HepG2 (cell line): ENCODE results near the gene GNAZ. TPM values are rescaled to one million over a fixed set of nuclear protein-coding genes. Genes with fewer than 3 reads are reported as not detected.

Source experiments
- AGO1 ChIP-seq: fragments of 200-400 bp; formaldehyde crosslinking; IDR thresholded peaks from 2 replicates; pipeline ENCODE4 v1.6.1; 2017; ENCODE audit warnings: mild to moderate bottlenecking, low read depth, low read length, moderate library complexity; ENCODE audit not compliant: poor library complexity, severe bottlenecking
- CBX5 ChIP-seq: sonication (generic); formaldehyde crosslinking; IDR thresholded peaks from 2 replicates; pipeline ENCODE4 v1.4.0; 2020; ENCODE audit warnings: missing genetic modification reagents, borderline replicate concordance
- DR1 ChIP-seq: sonication (generic); formaldehyde crosslinking; IDR thresholded peaks from 2 replicates; pipeline ENCODE4 v1.8.0; 2021; ENCODE audit warnings: mild to moderate bottlenecking, missing genetic modification reagents, inconsistent platforms
- HNRNPLL ChIP-seq: fragments of 200-400 bp; formaldehyde crosslinking; IDR thresholded peaks from 2 replicates; pipeline ENCODE4 v1.6.1; 2017; ENCODE audit warnings: mild to moderate bottlenecking, low read depth, low read length; ENCODE audit not compliant: poor library complexity, severe bottlenecking
- HOXA9 ChIP-seq: sonication (generic); formaldehyde crosslinking; IDR thresholded peaks from 2 replicates; pipeline ENCODE4 v1.8.1; 2022; ENCODE audit warnings: missing genetic modification reagents, mild to moderate bottlenecking, moderate library complexity, borderline replicate concordance
- IRX3 ChIP-seq: sonication (generic); formaldehyde crosslinking; IDR thresholded peaks from 2 replicates; pipeline ENCODE4 v1.8.1; 2023; ENCODE audit warnings: mild to moderate bottlenecking, low read depth, missing genetic modification reagents, borderline replicate concordance
- JUN ChIP-seq: sonication (generic); formaldehyde crosslinking; IDR thresholded peaks from 2 replicates; pipeline ENCODE4 v1.4.0; 2020; ENCODE audit warnings: mild to moderate bottlenecking, missing genetic modification reagents
- NBN ChIP-seq: fragments of 450-650 bp; conservative IDR thresholded peaks from 2 replicates; pipeline ENCODE4 v1.6.1; 2017
- SMARCE1 ChIP-seq: fragments of 450-650 bp; IDR thresholded peaks from 2 replicates; pipeline ENCODE4 v1.6.1; 2017; ENCODE audit warnings: borderline replicate concordance
- SMYD3 ChIP-seq: sonication (generic); formaldehyde crosslinking; IDR thresholded peaks from 2 replicates; pipeline ENCODE4 v1.8.1; 2023; ENCODE audit warnings: mild to moderate bottlenecking, missing genetic modification reagents
- SOX6 ChIP-seq, 2 experiments: fragments of 450-650 bp in 1 of 2; sonication (generic) in 1 of 2; formaldehyde crosslinking in 1 of 2; IDR thresholded peaks; 2 replicates each; pipeline versions ENCODE4 v1.4.0 to v1.6.1; 2017 to 2020; ENCODE audit warnings: antibody characterized with exemption in 1 of 2, mild to moderate bottlenecking in 1 of 2, missing genetic modification reagents in 1 of 2
- ZNF350 ChIP-seq: sonication (generic); formaldehyde crosslinking; IDR thresholded peaks from 2 replicates; pipeline ENCODE4 v1.4.0; 2020; ENCODE audit warnings: mild to moderate bottlenecking, low read depth, missing genetic modification reagents, borderline replicate concordance
- ZNF7 ChIP-seq: IDR thresholded peaks from 2 replicates; pipeline ENCODE4 v1.6.1; 2016; ENCODE audit warnings: missing biosample characterization, missing genetic modification reagents
- ZNF839 ChIP-seq: sonication (generic); formaldehyde crosslinking; IDR thresholded peaks from 2 replicates; pipeline ENCODE4 v1.4.0; 2020; ENCODE audit warnings: missing genetic modification reagents, mild to moderate bottlenecking, borderline replicate concordance
- ZNF878 ChIP-seq: sonication (generic); formaldehyde crosslinking; IDR thresholded peaks from 2 replicates; pipeline ENCODE4 v1.8.1; 2023; ENCODE audit warnings: mild to moderate bottlenecking, missing genetic modification reagents, moderate library complexity
- ZNF879 ChIP-seq: sonication (generic); formaldehyde crosslinking; IDR thresholded peaks from 2 replicates; pipeline ENCODE4 v1.8.1; 2023; ENCODE audit warnings: missing genetic modification reagents
- polyA plus RNA-seq, 8 experiments: library from polyadenylated mRNA; depleted of rRNA in 3 of 8; stranded (reverse) in 7 of 8; unstranded in 1 of 8; fragments of >200 nt; fragmentation: Illumina TruSeq in 4 of 8; extraction: Trizol in 4 of 8; gene quantifications; 2 replicates each; pipeline versions ENCODE4 v1.2.1 to v1.2.3, GENCODE V29; 2011 to 2016; ENCODE audit warnings: low read depth in 4 of 8, missing spikeins in 1 of 8, mixed read lengths in 1 of 8; ENCODE audit not compliant: insufficient read depth in 1 of 8
- total RNA-seq, 5 experiments: library from RNA; depleted of rRNA; stranded (reverse); fragments of >200 nt; fragmentation: Illumina TruSeq; extraction: Trizol; gene quantifications; 2 replicates each; pipeline ENCODE4 v1.2.3, GENCODE V29; 2016; ENCODE audit warnings: low read depth in 1 of 5
- TF ChIP-seq, protein P1 (sequence below): sonication (generic); formaldehyde crosslinking; IDR thresholded peaks from 2 replicates; pipeline ENCODE4 v1.8.1; 2022; ENCODE audit warnings: low read depth, mild to moderate bottlenecking, missing genetic modification reagents
- TF ChIP-seq, protein P2 (sequence below): IDR thresholded peaks from 2 replicates; pipeline ENCODE4 v1.4.0; 2020; ENCODE audit warnings: mild to moderate bottlenecking, missing genetic modification reagents
- TF ChIP-seq, protein P3 (sequence below): IDR thresholded peaks from 2 replicates; pipeline ENCODE4 v1.6.1; 2018; ENCODE audit warnings: missing genetic modification reagents
- TF ChIP-seq, protein P4 (sequence below): sonication (generic); formaldehyde crosslinking; conservative IDR thresholded peaks from 2 replicates; pipeline ENCODE4 v1.4.0; 2020; ENCODE audit warnings: missing genetic modification reagents

GNAZ gene
- total and polyA plus RNA-seq, 2 of the 13 experiments (the other 11 are each of a cell fraction or from before 2014, with no cell fraction given), result 11.4 to 22.3 TPM

DNA sequence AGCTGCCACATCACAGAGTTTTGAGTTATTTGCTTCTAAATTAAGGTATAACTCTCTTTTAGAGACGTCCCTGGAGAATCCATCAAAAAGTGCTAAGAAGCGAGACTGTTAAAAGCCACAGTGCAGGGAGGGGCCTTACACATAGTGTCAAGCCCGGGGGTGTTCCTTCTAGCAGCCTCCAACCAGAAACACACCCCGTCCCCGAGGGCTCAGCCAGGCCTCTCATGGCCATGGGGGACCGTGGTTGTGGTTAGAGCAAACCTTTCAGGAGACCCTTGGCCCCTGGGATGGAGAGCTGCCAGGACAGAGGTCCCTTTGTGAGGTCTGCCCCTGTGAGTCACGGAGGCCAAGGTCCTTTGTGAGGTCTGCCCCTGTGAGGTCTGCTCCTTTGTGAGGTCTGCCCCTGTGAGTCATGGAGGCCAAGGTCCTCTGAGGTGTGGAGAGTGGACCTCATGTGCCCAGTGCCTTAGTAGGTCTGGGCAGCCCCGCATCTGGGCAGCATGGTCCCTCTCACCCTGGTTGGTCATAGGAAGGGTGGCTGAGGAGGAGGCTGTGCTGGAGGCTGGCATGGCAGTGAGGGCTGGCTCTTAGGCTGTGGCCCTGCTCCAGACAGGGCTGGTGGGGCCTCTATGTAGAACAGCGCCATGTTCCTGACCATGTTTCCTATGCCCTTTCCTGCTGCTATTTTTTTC lies 5.4 kb downstream of the GNAZ start (continued):
- peak; percentile 85 for TF ChIP-seq SMARCE1
- TF ChIP-seq ZNF879 (CRISPR knock-in tag), result no peak
- peak; percentile 84; the same call in 1 of the 2 replicates for TF ChIP-seq CBX5 (CRISPR knock-in tag)
- TF ChIP-seq ZNF839, result peak; percentile 55; the same call in 1 of the 2 replicates
- TF ChIP-seq ZNF7 (CRISPR knock-in tag), result no peak
- TF ChIP-seq, protein P1, sequence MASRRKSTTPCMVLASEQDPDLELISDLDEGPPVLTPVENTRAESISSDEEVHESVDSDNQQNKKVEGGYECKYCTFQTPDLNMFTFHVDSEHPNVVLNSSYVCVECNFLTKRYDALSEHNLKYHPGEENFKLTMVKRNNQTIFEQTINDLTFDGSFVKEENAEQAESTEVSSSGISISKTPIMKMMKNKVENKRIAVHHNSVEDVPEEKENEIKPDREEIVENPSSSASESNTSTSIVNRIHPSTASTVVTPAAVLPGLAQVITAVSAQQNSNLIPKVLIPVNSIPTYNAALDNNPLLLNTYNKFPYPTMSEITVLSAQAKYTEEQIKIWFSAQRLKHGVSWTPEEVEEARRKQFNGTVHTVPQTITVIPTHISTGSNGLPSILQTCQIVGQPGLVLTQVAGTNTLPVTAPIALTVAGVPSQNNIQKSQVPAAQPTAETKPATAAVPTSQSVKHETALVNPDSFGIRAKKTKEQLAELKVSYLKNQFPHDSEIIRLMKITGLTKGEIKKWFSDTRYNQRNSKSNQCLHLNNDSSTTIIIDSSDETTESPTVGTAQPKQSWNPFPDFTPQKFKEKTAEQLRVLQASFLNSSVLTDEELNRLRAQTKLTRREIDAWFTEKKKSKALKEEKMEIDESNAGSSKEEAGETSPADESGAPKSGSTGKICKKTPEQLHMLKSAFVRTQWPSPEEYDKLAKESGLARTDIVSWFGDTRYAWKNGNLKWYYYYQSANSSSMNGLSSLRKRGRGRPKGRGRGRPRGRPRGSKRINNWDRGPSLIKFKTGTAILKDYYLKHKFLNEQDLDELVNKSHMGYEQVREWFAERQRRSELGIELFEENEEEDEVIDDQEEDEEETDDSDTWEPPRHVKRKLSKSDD (CRISPR knock-in tag), result peak; percentile 63; the same call in 1 of the 2 replicates
- TF ChIP-seq AGO1, result no peak
- no peak for TF ChIP-seq SOX6 (IDR thresholded peaks at IDR 0.05)
- TF ChIP-seq SOX6 (CRISPR knock-in tag; IDR thresholded peaks at IDR 0.05), result peak; percentile 98
- TF ChIP-seq HNRNPLL, result no peak
- TF ChIP-seq, protein P2, sequence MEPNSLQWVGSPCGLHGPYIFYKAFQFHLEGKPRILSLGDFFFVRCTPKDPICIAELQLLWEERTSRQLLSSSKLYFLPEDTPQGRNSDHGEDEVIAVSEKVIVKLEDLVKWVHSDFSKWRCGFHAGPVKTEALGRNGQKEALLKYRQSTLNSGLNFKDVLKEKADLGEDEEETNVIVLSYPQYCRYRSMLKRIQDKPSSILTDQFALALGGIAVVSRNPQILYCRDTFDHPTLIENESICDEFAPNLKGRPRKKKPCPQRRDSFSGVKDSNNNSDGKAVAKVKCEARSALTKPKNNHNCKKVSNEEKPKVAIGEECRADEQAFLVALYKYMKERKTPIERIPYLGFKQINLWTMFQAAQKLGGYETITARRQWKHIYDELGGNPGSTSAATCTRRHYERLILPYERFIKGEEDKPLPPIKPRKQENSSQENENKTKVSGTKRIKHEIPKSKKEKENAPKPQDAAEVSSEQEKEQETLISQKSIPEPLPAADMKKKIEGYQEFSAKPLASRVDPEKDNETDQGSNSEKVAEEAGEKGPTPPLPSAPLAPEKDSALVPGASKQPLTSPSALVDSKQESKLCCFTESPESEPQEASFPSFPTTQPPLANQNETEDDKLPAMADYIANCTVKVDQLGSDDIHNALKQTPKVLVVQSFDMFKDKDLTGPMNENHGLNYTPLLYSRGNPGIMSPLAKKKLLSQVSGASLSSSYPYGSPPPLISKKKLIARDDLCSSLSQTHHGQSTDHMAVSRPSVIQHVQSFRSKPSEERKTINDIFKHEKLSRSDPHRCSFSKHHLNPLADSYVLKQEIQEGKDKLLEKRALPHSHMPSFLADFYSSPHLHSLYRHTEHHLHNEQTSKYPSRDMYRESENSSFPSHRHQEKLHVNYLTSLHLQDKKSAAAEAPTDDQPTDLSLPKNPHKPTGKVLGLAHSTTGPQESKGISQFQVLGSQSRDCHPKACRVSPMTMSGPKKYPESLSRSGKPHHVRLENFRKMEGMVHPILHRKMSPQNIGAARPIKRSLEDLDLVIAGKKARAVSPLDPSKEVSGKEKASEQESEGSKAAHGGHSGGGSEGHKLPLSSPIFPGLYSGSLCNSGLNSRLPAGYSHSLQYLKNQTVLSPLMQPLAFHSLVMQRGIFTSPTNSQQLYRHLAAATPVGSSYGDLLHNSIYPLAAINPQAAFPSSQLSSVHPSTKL (CRISPR knock-in tag), result peak; percentile 88
- TF ChIP-seq ZNF350, result peak; percentile 96
- TF ChIP-seq IRX3 (CRISPR knock-in tag), result 0 out of 2 replicates have a peak, but pooled peaks have one; percentile 36
- no peak for TF ChIP-seq NBN
- no peak for TF ChIP-seq HOXA9 (CRISPR knock-in tag)
- TF ChIP-seq DR1, result no peak; the same call in 1 of the 2 replicates
- TF ChIP-seq SMYD3, result 0 out of 2 replicates have a peak, but pooled peaks have one; percentile 62
- TF ChIP-seq ZNF878 (CRISPR knock-in tag), result no peak
- peak; percentile 99 for TF ChIP-seq JUN (CRISPR knock-in tag)
- TF ChIP-seq, protein P3, sequence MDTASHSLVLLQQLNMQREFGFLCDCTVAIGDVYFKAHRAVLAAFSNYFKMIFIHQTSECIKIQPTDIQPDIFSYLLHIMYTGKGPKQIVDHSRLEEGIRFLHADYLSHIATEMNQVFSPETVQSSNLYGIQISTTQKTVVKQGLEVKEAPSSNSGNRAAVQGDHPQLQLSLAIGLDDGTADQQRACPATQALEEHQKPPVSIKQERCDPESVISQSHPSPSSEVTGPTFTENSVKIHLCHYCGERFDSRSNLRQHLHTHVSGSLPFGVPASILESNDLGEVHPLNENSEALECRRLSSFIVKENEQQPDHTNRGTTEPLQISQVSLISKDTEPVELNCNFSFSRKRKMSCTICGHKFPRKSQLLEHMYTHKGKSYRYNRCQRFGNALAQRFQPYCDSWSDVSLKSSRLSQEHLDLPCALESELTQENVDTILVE, result no peak
- TF ChIP-seq, protein P4, sequence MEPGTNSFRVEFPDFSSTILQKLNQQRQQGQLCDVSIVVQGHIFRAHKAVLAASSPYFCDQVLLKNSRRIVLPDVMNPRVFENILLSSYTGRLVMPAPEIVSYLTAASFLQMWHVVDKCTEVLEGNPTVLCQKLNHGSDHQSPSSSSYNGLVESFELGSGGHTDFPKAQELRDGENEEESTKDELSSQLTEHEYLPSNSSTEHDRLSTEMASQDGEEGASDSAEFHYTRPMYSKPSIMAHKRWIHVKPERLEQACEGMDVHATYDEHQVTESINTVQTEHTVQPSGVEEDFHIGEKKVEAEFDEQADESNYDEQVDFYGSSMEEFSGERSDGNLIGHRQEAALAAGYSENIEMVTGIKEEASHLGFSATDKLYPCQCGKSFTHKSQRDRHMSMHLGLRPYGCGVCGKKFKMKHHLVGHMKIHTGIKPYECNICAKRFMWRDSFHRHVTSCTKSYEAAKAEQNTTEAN (CRISPR knock-in tag), result peak; percentile 56; the same call in 1 of the 2 replicates
